Measurements from ENCODE around the gene PDHX.
"Not testable (repeated sequence)": the region's sequence is repeated elsewhere in the genome, so short reads cannot be mapped to it uniquely, and the experiment has no call there.

PDHX gene

GRCh38 chr11:34913556-34913955 is 2.9 kb upstream of the PDHX start:
- not testable (repeated sequence) for DNase-seq

DNA sequence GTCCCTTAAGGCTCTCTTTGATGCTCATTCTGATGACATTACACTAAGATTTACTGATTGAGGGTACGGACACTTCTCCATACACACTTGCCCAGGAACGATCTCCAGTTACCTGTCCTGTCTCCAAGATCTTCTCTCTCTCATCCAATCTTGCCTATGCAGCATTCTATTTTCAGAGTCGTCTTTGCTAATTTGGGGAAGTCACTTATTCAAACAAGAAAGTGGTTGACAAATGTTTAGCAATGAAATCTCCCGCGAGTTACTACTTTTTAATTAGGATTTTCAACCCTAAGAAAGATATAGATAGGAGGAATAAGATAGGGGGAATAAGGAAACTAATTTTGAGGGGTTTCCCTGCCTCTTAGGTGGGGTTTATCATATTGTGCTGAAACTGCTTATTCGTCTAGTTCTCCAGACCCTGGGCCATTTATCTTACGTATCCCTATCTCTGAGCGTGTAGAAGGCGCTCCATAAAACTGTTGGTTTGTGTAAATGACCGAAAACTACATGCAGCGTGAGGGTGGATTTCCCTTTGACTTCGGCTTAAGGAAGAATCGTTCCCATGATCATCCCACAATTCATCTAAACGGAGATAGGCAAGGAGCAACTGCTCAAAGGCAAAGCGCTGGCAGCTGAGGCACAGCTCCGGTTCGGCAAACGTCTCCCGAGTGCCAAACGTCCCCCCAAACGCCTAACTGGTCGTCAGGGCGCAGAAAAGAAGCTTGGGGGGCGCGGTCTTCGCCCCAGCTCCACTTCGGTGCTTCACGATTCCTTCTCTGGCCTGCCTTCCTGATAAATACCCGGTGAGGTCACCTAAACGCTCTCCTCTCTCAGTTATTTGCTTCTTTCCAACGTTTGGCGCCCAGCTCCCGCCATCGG is 1.0 kb upstream of the PDHX start:
- DNase-seq: peak; percentile 45

DNA sequence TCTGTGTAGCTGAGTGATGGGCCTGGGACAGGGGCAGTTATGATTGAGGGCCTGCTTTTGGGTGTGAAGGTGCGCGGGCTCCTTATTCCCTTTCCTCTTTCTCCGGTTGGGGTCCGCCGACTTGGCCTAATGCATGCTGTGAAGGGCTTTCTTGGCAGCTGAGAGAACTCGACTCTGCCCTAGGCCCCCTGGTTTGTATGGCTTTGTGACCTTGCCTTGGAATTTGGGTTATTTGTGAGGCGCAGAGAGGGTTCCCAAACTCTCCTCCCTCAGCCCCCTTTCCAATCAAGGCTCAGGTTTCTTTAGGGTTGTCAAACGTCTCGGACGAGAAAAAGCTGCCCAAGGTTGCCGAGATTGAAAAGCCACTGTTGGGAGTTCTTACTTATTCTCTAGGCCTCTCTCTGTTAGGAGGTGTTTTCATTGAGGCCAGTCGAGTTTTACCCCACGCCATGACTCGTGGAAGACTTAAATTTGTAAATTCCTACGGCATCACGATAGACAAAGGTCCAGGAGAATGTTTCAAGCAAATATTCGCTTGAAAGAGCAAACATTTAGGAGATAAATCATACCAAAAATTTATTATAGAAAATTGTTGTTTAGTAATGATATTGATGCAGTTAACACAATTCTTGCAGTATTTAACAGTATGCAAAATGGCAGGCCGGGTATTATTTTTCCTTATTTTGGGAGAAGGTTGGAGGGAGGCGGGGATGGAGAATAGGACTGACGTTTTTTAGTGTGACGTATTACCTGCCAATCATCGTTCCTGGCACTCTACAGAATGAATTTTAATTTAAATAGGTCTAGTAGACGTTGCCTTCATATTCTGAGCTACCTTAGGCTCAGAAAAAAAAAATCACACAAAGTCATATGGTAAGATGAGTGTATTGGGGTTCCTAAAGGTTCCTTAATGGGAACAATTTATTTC is 689 bp downstream of the PDHX start:
- DNase-seq: peak; percentile 29

DNA sequence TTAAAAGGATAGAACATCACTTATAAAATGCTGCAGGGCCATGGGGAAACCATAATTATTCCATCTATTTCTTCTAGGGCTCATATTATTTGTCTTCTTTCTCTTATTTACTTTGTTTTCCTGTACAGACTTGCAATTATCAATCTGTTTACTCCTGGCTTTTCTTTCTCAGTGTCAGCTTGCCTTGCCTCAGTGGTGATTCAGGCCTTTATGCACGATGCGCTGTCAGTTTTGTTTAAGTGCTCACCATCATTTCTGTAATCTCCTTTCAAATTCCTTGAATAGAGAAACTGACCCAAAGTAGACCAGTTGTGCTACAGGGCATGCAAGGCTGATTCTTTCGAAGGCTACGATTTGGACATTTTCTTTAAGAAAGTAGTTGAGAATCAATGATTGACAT is 4.7 kb downstream of the PDHX start:
- DNase-seq: no peak

- DNase-seq: no peak
Measured at GRCh38 chr11:34924714-34925113, 8.3 kb downstream of the PDHX start.

DNA sequence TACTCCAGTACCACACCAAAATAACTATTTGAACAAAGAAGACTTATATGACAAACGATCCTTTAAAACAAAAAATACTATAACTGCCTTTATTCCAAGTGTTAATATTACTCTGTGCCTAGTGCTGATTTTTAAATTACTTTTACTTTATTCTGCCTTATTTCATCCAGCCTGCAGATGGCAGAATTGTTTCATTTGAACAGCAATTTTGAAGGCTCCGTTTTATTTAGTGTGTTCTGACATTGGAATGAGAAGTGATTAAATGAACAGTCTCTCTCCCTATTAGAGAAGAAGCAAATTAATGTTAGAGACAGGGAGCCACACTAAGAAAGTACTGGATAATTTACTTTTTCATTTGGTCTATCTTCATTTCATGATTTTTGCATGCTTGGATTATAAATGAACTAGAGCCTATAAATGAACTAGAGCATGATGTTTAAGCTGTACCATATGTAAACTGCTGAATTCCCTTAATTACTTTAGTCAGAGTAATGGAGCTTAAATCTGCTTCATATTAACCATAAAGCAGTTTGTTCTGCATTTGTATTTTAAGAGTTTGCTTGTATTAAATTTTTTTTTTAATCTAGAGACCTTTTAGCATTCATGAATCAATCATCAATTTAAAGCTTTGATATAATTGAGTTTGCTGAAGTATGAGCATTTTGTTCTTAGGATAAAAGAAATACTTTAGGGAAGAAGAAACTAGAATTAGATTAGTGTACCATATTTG is 9.8 kb downstream of the PDHX start:
- DNase-seq: peak; percentile 72

- DNase-seq: no peak
Measured at GRCh38 chr11:34926831-34927132, 10.4 kb downstream of the PDHX start.

DNA sequence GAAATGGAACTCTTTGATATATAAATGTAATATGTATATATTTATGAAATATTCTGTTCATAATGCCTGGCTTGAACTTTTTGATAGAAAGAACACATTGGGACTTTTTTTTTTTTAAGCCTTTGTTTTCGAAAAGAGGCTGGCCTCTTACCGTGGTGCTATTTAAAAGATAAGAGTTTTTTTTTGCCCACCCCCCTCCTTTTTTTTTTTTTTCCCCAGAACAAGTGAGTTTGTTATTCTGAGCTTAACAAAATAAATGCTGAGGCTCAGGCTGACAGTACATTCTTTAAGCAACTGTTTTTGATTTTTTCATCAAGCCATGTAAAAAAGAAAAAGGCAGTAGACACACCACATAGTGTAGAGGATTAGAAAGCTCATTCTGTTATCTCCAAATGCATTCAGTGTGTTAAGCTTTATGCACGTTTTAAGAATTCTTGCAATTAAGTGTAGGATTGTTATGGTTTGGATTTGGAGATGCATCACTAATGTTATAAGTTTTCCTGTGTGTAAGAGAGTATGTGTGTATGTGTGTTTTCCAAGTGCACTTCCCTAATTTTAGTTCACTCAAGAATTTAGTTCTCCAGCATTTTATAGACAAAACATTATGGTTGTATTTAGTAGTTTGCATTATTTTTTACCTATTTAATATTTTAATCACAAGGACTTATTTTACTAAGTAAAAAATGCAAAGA is 12.0 kb downstream of the PDHX start:
- no peak for DNase-seq

- DNase-seq: no peak
Measured at GRCh38 chr11:34928960-34929680, 12.7 kb downstream of the PDHX start.

DNA sequence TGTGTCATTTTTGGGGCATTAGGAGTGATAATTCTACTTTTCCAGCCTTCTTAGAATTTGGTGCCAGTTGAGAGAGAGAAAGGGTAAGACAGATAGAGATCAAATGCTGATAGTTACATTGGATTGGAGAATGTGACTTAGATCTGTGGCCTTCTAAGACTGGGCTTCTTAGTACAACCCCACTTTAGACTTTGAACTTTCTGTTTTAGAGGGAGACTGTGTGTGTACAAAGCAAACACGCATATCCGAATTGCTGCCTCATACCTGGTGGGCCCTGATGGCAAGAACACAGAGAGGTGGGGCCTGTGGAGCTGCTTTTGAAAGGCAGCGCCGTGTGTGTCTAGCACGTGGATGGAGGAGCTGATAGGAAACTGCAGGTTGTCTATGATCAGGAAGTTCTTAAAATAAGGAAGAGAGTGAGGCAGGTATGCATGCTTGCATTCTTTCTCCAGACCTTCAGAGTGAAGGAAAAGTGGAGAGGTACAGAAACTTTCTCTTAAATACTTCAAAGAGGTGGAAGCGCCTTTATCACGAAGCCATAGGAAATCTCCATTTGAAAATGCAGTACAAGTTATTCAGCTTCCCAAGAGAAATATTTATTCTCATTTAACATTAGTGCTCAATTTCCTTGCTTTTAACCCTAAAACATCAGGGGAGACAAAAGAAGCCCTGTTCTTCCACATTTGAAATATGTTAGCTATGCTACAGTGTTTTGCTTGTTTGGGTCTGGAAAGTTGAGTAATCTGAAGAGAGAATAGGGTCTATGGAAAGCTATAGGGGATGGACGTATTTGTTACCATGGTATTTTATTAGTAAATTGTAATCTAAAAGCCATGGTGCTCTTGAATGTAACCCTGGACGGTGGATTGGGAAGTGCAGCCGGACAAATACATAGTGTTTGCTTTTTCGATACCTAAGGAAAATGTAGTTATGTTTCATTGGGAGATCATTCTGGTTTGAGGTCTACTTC is 13.7 kb downstream of the PDHX start:
- DNase-seq: no peak

DNA sequence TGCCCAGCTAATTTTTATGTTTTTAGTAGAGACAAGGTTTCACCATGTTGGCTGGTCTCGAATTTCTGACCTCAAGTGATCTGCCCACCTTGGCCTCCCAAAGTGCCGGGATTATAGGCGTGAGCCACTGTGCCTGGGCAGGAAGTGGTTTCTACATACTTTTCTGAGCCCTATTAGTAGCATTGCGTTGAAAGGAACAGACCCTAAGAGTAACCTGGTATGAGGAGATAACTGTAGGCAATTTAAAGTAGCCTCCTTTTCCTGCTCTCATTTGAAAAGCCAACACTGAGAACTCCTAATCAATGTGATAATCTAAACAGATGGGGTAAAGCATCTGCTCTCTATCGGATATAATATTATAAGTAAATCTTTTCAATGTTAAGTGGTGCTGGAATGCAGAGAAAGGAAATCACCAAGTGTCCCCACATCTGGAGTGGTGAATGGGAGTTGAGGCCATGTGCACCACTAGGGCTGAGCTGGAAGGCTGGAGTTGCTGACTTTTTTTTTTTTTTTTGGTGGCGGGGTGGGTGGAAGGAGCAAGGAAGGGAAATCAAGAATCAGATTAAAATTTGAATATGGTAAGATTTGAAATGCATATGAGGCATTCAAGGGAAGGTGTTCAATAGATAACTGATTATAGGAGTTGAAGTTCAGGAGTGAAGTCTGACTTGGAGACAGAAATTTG is 20.7 kb downstream of the PDHX start:
- DNase-seq: peak; percentile 24

GRCh38 chr11:34938611-34939010 is 22.2 kb downstream of the PDHX start:
- peak; percentile 31 for DNase-seq

DNA sequence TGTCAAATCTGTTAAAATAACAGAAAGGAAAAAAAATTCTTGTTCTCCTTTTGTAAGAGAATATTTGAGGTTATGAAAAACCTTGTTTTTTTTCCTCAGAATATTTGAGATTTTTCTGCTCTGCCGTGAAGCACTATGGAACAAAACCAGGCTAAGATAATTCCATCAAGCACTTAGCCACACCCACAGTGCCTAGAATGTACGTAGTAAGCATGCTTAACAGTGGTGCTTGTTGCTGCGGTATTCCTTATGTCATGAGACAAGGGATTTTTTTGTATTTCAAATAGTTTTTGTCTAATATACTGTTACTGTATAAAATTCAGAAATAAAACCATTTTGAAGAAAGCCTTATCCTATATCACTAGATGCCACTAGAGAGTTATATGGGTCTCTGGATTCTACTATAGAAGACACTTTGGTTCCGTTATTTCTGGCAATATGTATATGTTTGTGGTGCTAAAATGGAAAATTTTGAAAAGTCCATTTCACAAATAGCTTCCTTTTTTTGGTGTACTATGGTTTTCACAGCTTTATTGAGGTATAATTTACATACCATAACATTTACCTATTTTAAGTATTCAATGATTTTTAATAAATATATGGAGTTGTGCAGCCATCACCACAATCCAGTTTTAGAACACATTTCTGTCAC is 23.7 kb downstream of the PDHX start:
- DNase-seq: no peak

GRCh38 chr11:34941688-34942087 is 25.3 kb downstream of the PDHX start:
- no peak for DNase-seq

DNA sequence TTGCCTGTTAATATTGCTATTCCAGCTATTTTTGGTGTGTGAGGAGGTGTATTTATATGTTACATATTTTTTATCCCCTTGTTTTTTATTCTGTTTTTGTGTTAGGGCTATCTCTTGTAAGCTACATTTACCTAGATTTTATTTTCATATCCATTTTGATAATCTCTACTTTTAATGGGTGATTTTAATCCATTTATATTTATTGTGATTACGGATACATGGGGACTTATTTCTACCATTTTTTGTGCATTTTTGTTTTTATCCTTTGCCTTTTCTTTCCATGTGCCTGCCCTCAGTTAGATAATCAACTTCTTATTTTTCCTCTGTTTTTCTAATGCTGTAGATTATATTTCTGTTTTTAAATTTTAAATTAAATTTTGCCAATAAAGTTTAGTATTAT is 28.3 kb downstream of the PDHX start:
- no peak for DNase-seq

DNA sequence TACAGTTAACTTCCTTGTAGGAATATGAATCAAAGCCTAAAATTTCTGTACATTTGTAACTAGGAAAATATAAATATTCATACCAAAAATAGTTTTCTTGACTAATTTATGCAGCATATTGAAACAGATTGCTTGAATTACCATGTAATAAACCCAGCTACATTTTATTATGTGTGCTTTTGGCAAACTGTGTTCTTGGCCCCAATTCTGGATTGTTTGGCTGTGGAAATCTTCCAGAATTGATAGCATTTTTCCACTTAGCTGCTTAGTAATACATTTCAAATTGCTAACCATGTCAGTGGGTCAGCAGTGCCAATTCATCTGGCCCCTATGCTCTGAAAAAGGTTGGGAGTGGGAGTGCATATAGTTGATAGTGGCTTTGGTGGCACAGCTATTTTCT is 32.3 kb downstream of the PDHX start:
- no peak for DNase-seq

- no peak for DNase-seq
Measured at GRCh38 chr11:34953955-34954354, 37.5 kb downstream of the PDHX start.

GRCh38 chr11:34957206-34957605 is 40.8 kb downstream of the PDHX start:
- DNase-seq: no peak

- no peak for DNase-seq
Measured at GRCh38 chr11:34957606-34958005, 41.2 kb downstream of the PDHX start.

GRCh38 chr11:34959770-34960169 is 43.4 kb downstream of the PDHX start:
- no peak for DNase-seq

Measured in hematopoietic multipotent progenitor cell treated with erythropoietin and hydrocortisone succinate and interleukin-3 and kit ligand, for 8 days (in vitro differentiated cells).